OCI-LY3 (cell line): ENCODE results near the gene TBC1D5.

Experiments used
- H2AFZ ChIP-seq: fragments of 200-600, 300-600 bp; shearing (Covaris generic); 2 replicates; pipeline ENCODE4 v1.6.0; 2014; ENCODE audit warnings: antibody characterized with exemption, low read depth, low read length
- H3K27ac ChIP-seq: fragments of 200-600, 300-600 bp; sonication (generic); 2 replicates; pipeline ENCODE4 v1.5.1; 2014; ENCODE audit warnings: mild to moderate bottlenecking, low read length, moderate library complexity, mixed read lengths
- H3K27me3 ChIP-seq: fragments of 200-600, 300-600 bp; sonication (generic); 2 replicates; pipeline ENCODE4 v1.6.1; 2014; ENCODE audit warnings: low read depth, low read length, mixed read lengths
- H3K36me3 ChIP-seq: fragments of 200-600, 300-600 bp; sonication (generic); replicated peaks from 2 replicates; pipeline ENCODE3; 2014; ENCODE audit warnings: low read depth, low read length, mixed read lengths
- H3K4me1 ChIP-seq: fragments of 300-600, 200-600 bp; sonication (generic); 2 replicates; pipeline ENCODE4 v1.6.1; 2014; ENCODE audit warnings: low read length, mixed read lengths
- H3K4me2 ChIP-seq: fragments of 200-600, 300-600 bp; sonication (generic); 2 replicates; pipeline ENCODE4 v1.6.1; 2014; ENCODE audit warnings: low read length, mixed read lengths
- H3K4me3 ChIP-seq: fragments of 300-600, 200-600 bp; sonication (generic); 2 replicates; pipeline ENCODE4 v1.5.1; 2014; ENCODE audit warnings: antibody characterized with exemption, mild to moderate bottlenecking, low read length, moderate library complexity
- H3K79me2 ChIP-seq: fragments of 300-600, 200-600 bp; shearing (Covaris generic); 2 replicates; pipeline ENCODE4 v1.6.1; 2014; ENCODE audit warnings: mild to moderate bottlenecking, low read length, mixed read lengths
- H3K9ac ChIP-seq: fragments of 300-600, 200-600 bp; shearing (Covaris generic); 2 replicates; pipeline ENCODE4 v1.6.0; 2014; ENCODE audit warnings: mild to moderate bottlenecking, low read length, moderate library complexity
- H3K9me3 ChIP-seq: fragments of 200-600, 300-600 bp; shearing (Covaris generic); 2 replicates; pipeline ENCODE4 v1.6.1; 2014; ENCODE audit warnings: low read length, mixed read lengths; ENCODE audit not compliant: insufficient read depth
- H4K20me1 ChIP-seq: fragments of 200-600, 300-600 bp; sonication (generic); 2 replicates; pipeline ENCODE4 v1.6.1; 2016; ENCODE audit warnings: low read length, mixed read lengths; ENCODE audit not compliant: insufficient read depth
- EZH2phosphoT487 ChIP-seq: fragments of 200-600 bp; shearing (Covaris generic); IDR thresholded peaks from 2 replicates; pipeline ENCODE4 v1.6.1; 2018; ENCODE audit warnings: antibody characterized with exemption, mixed run types, low read depth
- TF ChIP-seq, protein P1 (sequence below): fragments of 200-600, 300-600 bp; sonication (generic); IDR thresholded peaks from 2 replicates; pipeline ENCODE4 v1.5.1; 2014; ENCODE audit warnings: antibody characterized with exemption, low read length, low read depth

TBC1D5 gene

DNA sequence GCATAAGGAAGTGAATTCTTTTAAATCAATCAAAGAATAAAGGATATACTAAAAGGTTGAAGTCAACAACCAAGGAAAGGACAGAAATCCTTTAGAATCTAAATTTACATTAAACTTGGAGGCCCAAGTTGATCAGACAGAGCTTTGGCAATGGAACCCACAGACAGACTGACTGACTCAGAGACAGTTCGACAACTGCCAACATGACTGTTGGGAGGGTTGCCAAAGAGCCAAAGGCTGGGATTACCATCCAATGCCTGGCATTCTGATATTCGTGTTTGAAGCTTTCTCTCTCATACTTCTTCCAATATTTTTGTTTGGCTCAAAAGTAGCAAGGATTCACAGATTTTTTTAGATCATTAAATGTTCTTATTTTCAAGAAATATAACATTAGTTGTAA lies 451.5 kb downstream of the TBC1D5 start:
- H3K4me1 ChIP-seq = no peaks in the 10 kb centered on the region
- no peak overlapping the region for H3K4me3 ChIP-seq
- no peaks in the 10 kb centered on the region for H3K9me3 ChIP-seq
- H3K9ac ChIP-seq = no peak overlapping the region
- no peaks in the 10 kb centered on the region for H4K20me1 ChIP-seq
- no peak overlapping the region for H3K4me2 ChIP-seq
- H3K27me3 ChIP-seq = no peaks in the 10 kb centered on the region
- no peaks in the 10 kb centered on the region for H3K79me2 ChIP-seq
- H3K36me3 ChIP-seq = peaks cover 3% of the 10 kb centered on the region
- no peak overlapping the region for H3K27ac ChIP-seq
- no peak overlapping the region for H2AFZ ChIP-seq
- TF ChIP-seq, protein P1, sequence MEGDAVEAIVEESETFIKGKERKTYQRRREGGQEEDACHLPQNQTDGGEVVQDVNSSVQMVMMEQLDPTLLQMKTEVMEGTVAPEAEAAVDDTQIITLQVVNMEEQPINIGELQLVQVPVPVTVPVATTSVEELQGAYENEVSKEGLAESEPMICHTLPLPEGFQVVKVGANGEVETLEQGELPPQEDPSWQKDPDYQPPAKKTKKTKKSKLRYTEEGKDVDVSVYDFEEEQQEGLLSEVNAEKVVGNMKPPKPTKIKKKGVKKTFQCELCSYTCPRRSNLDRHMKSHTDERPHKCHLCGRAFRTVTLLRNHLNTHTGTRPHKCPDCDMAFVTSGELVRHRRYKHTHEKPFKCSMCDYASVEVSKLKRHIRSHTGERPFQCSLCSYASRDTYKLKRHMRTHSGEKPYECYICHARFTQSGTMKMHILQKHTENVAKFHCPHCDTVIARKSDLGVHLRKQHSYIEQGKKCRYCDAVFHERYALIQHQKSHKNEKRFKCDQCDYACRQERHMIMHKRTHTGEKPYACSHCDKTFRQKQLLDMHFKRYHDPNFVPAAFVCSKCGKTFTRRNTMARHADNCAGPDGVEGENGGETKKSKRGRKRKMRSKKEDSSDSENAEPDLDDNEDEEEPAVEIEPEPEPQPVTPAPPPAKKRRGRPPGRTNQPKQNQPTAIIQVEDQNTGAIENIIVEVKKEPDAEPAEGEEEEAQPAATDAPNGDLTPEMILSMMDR = no peak
- no peak for TF ChIP-seq EZH2phosphoT487

DNA sequence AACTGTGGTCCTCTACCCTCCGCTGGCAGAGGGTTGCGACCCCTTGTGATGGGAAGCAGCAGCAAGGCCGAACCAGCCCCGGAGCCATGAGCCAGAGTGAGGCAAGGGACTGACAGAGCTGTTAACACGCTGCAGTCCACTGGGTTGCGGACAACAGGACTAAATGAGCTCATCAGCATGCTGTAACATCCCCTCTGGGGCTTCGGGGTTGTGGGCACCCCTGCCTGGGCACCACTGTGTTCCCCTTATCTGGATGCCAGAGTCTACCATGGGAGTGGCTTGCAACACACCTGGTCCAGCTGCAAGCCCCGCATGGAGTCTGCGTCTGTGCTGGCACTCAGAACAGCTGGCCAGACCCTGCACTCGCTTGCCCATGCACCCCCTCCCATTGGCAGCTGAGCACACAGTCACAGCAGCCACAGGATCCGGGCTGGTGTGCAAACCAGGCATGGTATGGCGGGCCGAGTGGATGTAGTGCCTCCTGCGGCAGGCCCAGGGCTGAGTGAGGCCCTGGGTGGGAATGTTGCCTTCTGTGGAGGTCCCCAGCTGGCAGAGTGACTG lies 453.5 kb downstream of the TBC1D5 start:
- H3K4me1 ChIP-seq = no peaks in the 10 kb centered on the region
- H2AFZ ChIP-seq = no peak overlapping the region
- H3K79me2 ChIP-seq = no peaks in the 10 kb centered on the region
- no peaks in the 10 kb centered on the region for H3K9me3 ChIP-seq
- H3K27me3 ChIP-seq = no peaks in the 10 kb centered on the region
- peaks cover 3% of the 10 kb centered on the region for H3K36me3 ChIP-seq
- H3K4me2 ChIP-seq = no peak overlapping the region
- H3K9ac ChIP-seq = no peak overlapping the region
- no peak for TF ChIP-seq EZH2phosphoT487
- no peak overlapping the region for H3K27ac ChIP-seq
- no peaks in the 10 kb centered on the region for H4K20me1 ChIP-seq
- no peak overlapping the region for H3K4me3 ChIP-seq

DNA sequence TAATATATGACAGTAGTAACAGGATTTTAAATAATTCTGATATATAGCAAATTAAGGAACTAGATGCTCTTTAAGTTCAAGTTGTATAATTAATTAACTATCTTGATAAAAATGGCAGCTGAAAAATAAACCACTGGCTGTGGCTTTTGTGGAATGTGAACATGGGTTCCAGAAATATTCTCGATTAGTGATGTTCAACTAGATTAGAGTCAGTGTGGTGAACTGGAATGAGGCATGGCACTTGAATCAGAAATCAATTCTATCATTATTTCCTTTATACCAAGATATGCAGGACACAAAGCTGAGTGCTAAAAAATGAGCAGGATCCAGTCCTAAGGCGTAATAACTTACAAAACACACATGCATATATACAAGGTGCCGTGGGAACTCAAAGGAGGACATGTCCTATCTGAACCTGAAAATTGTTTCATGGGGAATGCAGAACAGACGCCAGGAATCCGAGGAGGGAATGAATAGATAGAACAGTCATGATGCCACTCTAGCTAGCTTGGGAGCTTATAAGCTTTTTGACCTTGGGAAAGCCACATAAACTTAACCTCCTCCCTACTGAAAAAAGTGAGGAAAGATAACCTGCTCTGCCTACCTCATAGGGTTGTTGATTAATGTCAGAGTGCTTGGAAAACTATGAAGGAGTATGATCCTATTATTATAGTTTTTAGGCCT lies 455.3 kb downstream of the TBC1D5 start:
- Histone ChIP-seq H3K4me3 (no peak overlapping the region), H3K27me3 (no peaks in the 10 kb centered on the region), H3K4me1 (no peaks in the 10 kb centered on the region), H3K79me2 (no peaks in the 10 kb centered on the region), H3K27ac (no peak overlapping the region), H3K9me3 (no peaks in the 10 kb centered on the region), H3K36me3 (peaks cover 3% of the 10 kb centered on the region), H3K4me2 (no peak overlapping the region), H3K9ac (no peak overlapping the region), H2AFZ (no peak overlapping the region), H4K20me1 (no peaks in the 10 kb centered on the region)
- TF ChIP-seq, protein P1 = no peak
- no peak for TF ChIP-seq EZH2phosphoT487

DNA sequence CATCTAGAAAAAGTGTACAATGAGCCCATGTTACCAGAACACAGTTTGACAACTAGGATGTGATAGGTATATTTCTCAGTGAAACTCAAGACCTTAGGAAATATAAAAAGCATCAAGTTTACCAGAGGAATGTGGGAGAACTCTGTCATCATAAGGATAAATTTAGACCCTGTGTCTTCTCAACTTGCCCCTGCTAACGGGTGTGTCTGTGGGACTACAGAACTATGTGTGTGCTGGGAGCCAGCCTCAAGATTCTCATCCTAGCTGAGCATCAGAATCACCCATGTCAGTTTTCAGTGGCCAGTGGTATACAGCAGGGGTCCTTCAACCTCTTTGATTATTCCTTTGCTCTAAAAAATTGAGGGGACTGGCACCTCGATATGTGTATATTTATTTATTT lies 464.4 kb downstream of the TBC1D5 start:
- no peaks in the 10 kb centered on the region for H3K27me3 ChIP-seq
- no peaks in the 10 kb centered on the region for H3K4me1 ChIP-seq
- no peaks in the 10 kb centered on the region for H3K79me2 ChIP-seq
- H3K9me3 ChIP-seq = no peaks in the 10 kb centered on the region
- no peak overlapping the region for H2AFZ ChIP-seq
- TF ChIP-seq, protein P1 = no peak
- TF ChIP-seq EZH2phosphoT487 = no peak
- no peaks in the 10 kb centered on the region for H4K20me1 ChIP-seq
- H3K9ac ChIP-seq = no peak overlapping the region
- H3K4me2 ChIP-seq = no peak overlapping the region
- no peak overlapping the region for H3K27ac ChIP-seq
- no peak overlapping the region for H3K4me3 ChIP-seq
- H3K36me3 ChIP-seq = no peaks in the 10 kb centered on the region
